B cell (primary cell): Measurements from ENCODE around the gene SRD5A1.

Experiments used
- EZH2 ChIP-seq: IDR thresholded peaks from 2 replicates; pipeline ENCODE4 v1.6.1; 2012; ENCODE audit warnings: borderline replicate concordance, low read depth, mild to moderate bottlenecking, moderate library complexity, low read length; ENCODE audit not compliant: insufficient read depth, poor library complexity, severe bottlenecking
- TF ChIP-seq, protein P1 (sequence below): fragments of 200-600 bp; IDR thresholded peaks from one replicate; pipeline ENCODE4 v1.8.0; 2022; ENCODE audit warnings: antibody characterized with exemption, mild to moderate bottlenecking

DNA sequence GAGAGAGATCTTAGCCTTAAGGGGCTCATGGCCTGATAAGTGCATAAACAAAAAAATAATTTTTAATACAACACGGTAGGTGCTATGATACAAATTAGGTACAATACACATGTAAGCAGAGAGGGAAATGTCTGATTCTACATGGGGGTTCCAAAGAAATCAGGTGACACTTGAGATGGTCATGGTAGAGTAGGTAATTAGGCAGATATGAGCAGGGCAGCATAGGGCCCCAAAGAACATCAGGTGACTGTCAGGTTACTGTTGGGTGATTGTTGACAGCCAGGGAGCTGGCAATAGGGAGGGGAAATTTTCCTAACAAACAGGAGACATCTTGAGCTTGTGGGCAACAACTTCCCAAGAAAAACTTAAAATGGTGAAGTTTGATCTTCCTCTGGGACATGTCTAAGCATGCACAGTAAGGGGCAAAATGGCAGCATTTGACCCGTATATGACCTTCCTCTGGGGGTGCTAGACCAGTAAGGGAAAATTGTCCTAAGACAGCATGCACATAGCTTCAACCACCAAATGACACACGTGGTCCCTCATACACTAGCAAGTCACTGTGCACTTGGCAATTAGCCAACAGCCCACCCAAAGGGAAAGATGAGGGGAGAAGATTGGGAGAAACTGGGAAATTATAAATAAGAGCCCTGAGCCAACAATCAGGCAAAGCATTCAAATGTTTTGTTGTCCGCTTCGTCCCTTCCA is 42.7 kb downstream of the SRD5A1 start:
- TF ChIP-seq, protein P1, sequence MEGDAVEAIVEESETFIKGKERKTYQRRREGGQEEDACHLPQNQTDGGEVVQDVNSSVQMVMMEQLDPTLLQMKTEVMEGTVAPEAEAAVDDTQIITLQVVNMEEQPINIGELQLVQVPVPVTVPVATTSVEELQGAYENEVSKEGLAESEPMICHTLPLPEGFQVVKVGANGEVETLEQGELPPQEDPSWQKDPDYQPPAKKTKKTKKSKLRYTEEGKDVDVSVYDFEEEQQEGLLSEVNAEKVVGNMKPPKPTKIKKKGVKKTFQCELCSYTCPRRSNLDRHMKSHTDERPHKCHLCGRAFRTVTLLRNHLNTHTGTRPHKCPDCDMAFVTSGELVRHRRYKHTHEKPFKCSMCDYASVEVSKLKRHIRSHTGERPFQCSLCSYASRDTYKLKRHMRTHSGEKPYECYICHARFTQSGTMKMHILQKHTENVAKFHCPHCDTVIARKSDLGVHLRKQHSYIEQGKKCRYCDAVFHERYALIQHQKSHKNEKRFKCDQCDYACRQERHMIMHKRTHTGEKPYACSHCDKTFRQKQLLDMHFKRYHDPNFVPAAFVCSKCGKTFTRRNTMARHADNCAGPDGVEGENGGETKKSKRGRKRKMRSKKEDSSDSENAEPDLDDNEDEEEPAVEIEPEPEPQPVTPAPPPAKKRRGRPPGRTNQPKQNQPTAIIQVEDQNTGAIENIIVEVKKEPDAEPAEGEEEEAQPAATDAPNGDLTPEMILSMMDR: no peak
- no peak for TF ChIP-seq EZH2
